Ovary (tissue), 3 donors: ENCODE results near the gene SLC2A13.

ENCODE experiments used
- CTCF ChIP-seq, 3 donors: fragments of 450-650 bp in 2 of 3; fragments of 200-600 bp in 1 of 3; IDR thresholded peaks; one replicate each; pipeline versions ENCODE4 v1.5.1 to v1.8.0; 2016 to 2022; ENCODE audit warnings: antibody characterized with exemption in 3 of 3, mild to moderate bottlenecking in 1 of 3
- EP300 ChIP-seq: sonication (generic); formaldehyde crosslinking; IDR thresholded peaks from one replicate; pipeline ENCODE4 v1.6.1; 2017; ENCODE audit warnings: antibody characterized with exemption
- POLR2A ChIP-seq: fragments of 450-650 bp; IDR thresholded peaks from one replicate; pipeline ENCODE4 v1.6.1; 2017; ENCODE audit warnings: antibody characterized with exemption, mild to moderate bottlenecking, moderate library complexity
- donor health status: DM: no; HTN: no; CAD: no.

GRCh38 chr12:39763890-39764169 lies 342.1 kb downstream of the SLC2A13 start:
- TF ChIP-seq CTCF (IDR thresholded peaks at IDR 0.05) (no peak), POLR2A (no peak), EP300 (no peak)
